ENCODE results near the gene LY6G6D. TPM values are rescaled to one million over a fixed set of nuclear protein-coding genes. Genes with fewer than 3 reads are reported as not detected.

The LY6G6D gene
- total RNA-seq, 2 donors from 2014 or later, result not detected

GRCh38 chr6:31691564-31692108 is 23.5 kb upstream of the LY6G6D start:
- H3K27ac ChIP-seq, result no peak overlapping the region
- intact Hi-C loops (cut with DNase I), result no loop called here
- peaks cover 15 to 20% of the 10 kb centered on the region in 2 donors for H3K36me3 ChIP-seq
- no peaks in the 10 kb centered on the region for H3K4me1 ChIP-seq (replicated peaks)
- H3K27me3 ChIP-seq (replicated peaks; ENCODE audit: insufficient read depth), result no peaks in the 10 kb centered on the region
- DNase-seq (ENCODE audit: low spot score), result no peak
- 94% methylated on average over 12 of the region's 12 CpGs for WGBS
- no peak overlapping the region for H3K4me3 ChIP-seq
- no peaks in the 10 kb centered on the region for H3K9me3 ChIP-seq
- TF ChIP-seq POLR2AphosphoS5 (IDR thresholded peaks at IDR 0.05), result no peak
- TF ChIP-seq POLR2A (IDR thresholded peaks at IDR 0.05), result no peak
- no peak for TF ChIP-seq CTCF (IDR thresholded peaks at IDR 0.05)

- H3K27me3 ChIP-seq (replicated peaks; ENCODE audit: insufficient read depth), result no peaks in the 10 kb centered on the region
- DNase-seq (ENCODE audit: low spot score), result no peak
- TF ChIP-seq POLR2A (IDR thresholded peaks at IDR 0.05) (no peak), CTCF (IDR thresholded peaks at IDR 0.05) (no peak), POLR2AphosphoS5 (IDR thresholded peaks at IDR 0.05) (no peak)
- no peaks in the 10 kb centered on the region for H3K9me3 ChIP-seq
- intact Hi-C loops (cut with DNase I), result no loop called here
- H3K27ac ChIP-seq, result no peak overlapping the region
- peaks cover 15% of the 10 kb centered on the region in 2 donors for H3K36me3 ChIP-seq
- H3K4me3 ChIP-seq, result no peak overlapping the region
- H3K4me1 ChIP-seq (replicated peaks), result no peaks in the 10 kb centered on the region
- 76% methylated on average over 4 of the region's 4 CpGs for WGBS
These were observed 22.8 kb upstream of the LY6G6D start for GRCh38 chr6:31692353-31692752.

GRCh38 chr6:31692886-31693285 is 22.3 kb upstream of the LY6G6D start:
- Histone ChIP-seq H3K9me3 (no peaks in the 10 kb centered on the region), H3K27ac (no peak overlapping the region), H3K36me3 (peaks cover 10 to 15% of the 10 kb centered on the region in 2 donors), H3K27me3 (replicated peaks; ENCODE audit: insufficient read depth) (no peaks in the 10 kb centered on the region), H3K4me1 (replicated peaks) (no peaks in the 10 kb centered on the region), H3K4me3 (no peak overlapping the region)
- 83% methylated on average over 9 of the region's 9 CpGs for WGBS
- intact Hi-C loops (cut with DNase I), result no loop called here
- DNase-seq (ENCODE audit: low spot score), result no peak
- TF ChIP-seq POLR2A (IDR thresholded peaks at IDR 0.05) (no peak), CTCF (IDR thresholded peaks at IDR 0.05) (no peak), POLR2AphosphoS5 (IDR thresholded peaks at IDR 0.05) (no peak)

GRCh38 chr6:31693535-31693934 is 21.6 kb upstream of the LY6G6D start:
- no peaks in the 10 kb centered on the region for H3K27me3 ChIP-seq (replicated peaks; ENCODE audit: insufficient read depth)
- peaks cover 3 to 15% of the 10 kb centered on the region in 2 donors for H3K36me3 ChIP-seq
- no peak for DNase-seq (ENCODE audit: low spot score)
- H3K4me3 ChIP-seq, result no peak overlapping the region
- no peak for TF ChIP-seq POLR2AphosphoS5 (IDR thresholded peaks at IDR 0.05)
- no peak for TF ChIP-seq POLR2A (IDR thresholded peaks at IDR 0.05)
- no peak for TF ChIP-seq CTCF (IDR thresholded peaks at IDR 0.05)
- H3K9me3 ChIP-seq, result no peaks in the 10 kb centered on the region
- intact Hi-C loops (cut with DNase I), result no loop called here
- H3K4me1 ChIP-seq (replicated peaks), result no peaks in the 10 kb centered on the region
- 87% methylated on average over 6 of the region's 6 CpGs for WGBS
- no peak overlapping the region for H3K27ac ChIP-seq

- no peak for TF ChIP-seq POLR2AphosphoS5 (IDR thresholded peaks at IDR 0.05)
- TF ChIP-seq POLR2A (IDR thresholded peaks at IDR 0.05), result no peak
- no peak for TF ChIP-seq CTCF (IDR thresholded peaks at IDR 0.05)
- no peaks in the 10 kb centered on the region for H3K9me3 ChIP-seq
- H3K4me3 ChIP-seq, result no peak overlapping the region
- H3K27me3 ChIP-seq (replicated peaks; ENCODE audit: insufficient read depth), result no peaks in the 10 kb centered on the region
- H3K27ac ChIP-seq, result peak overlapping the region; percentile 8 to 42
- DNase-seq (ENCODE audit: low spot score), result no peak
- H3K36me3 ChIP-seq, result no peaks in the 10 kb centered on the region
- WGBS, result 22% methylated on average over 3 of the region's 3 CpGs
- intact Hi-C loops (cut with DNase I), result no loop called here
- no peaks in the 10 kb centered on the region for H3K4me1 ChIP-seq (replicated peaks)
These were observed 17.6 kb upstream of the LY6G6D start for GRCh38 chr6:31697555-31697954.

Data from prostate gland (tissue), 2 donors.